Prostate gland (tissue), 2 donors: ENCODE measurements around the gene NTM.

Experiments used
- CTCF ChIP-seq, 4 experiments: fragments of 200-600 bp in 2 of 4; fragments of 450-650 bp in 2 of 4; sonication (generic) in 2 of 4; IDR thresholded peaks; 1 replicate in 3 of 4; 2 replicates in 1 of 4; pipeline ENCODE4 v1.5.1; 2016 to 2019; ENCODE audit warnings: antibody characterized with exemption in 4 of 4, mild to moderate bottlenecking in 2 of 4, moderate library complexity in 2 of 4
- POLR2A ChIP-seq: fragments of 450-650 bp; IDR thresholded peaks from one replicate; pipeline ENCODE4 v1.6.1; 2016; ENCODE audit warnings: antibody characterized with exemption, mild to moderate bottlenecking

DNA sequence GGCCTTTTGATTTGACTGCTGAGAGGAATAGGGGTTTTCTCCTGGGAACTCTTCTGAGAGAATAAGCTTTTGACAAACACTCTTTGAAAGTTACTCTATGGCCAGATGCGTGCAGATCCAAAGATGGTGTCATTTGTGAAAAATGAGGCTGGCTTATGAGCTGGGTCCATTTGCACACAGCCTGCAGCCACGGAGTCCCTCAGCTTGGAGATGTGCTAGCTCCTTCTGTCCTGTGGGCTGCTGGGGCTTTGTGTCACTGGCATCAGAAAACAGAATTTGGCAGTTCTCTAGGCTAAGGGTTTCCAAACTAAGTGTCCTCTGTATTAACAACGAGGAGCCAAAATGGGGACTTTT, 702.4 kb downstream of the NTM start:
- no peak for TF ChIP-seq CTCF (IDR thresholded peaks at IDR 0.05)
- TF ChIP-seq POLR2A: no peak
